Esophagus squamous epithelium (tissue), 4 donors: ENCODE results near the gene TBC1D17.

Source experiments
- POLR2A ChIP-seq, 4 donors: fragments of 450-650 bp; IDR thresholded peaks; one replicate each; pipeline ENCODE4 v1.6.1; 2017; ENCODE audit warnings: antibody characterized with exemption in 4 of 4, mild to moderate bottlenecking in 4 of 4, moderate library complexity in 3 of 4
- TF ChIP-seq, protein P1 (sequence below), 6 experiments: fragments of 450-650 bp in 4 of 6; fragments of 200-600 bp in 2 of 6; sonication (generic) in 2 of 6; IDR thresholded peaks; one replicate each; pipeline ENCODE4 v1.5.1; 2016 to 2019; ENCODE audit warnings: antibody characterized with exemption in 6 of 6, mild to moderate bottlenecking in 4 of 6, moderate library complexity in 4 of 6

- TF ChIP-seq POLR2A (IDR thresholded peaks at IDR 0.05), result no peak
- TF ChIP-seq, protein P1, sequence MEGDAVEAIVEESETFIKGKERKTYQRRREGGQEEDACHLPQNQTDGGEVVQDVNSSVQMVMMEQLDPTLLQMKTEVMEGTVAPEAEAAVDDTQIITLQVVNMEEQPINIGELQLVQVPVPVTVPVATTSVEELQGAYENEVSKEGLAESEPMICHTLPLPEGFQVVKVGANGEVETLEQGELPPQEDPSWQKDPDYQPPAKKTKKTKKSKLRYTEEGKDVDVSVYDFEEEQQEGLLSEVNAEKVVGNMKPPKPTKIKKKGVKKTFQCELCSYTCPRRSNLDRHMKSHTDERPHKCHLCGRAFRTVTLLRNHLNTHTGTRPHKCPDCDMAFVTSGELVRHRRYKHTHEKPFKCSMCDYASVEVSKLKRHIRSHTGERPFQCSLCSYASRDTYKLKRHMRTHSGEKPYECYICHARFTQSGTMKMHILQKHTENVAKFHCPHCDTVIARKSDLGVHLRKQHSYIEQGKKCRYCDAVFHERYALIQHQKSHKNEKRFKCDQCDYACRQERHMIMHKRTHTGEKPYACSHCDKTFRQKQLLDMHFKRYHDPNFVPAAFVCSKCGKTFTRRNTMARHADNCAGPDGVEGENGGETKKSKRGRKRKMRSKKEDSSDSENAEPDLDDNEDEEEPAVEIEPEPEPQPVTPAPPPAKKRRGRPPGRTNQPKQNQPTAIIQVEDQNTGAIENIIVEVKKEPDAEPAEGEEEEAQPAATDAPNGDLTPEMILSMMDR (IDR thresholded peaks at IDR 0.05), result no peak
Observed at GRCh38 chr19:49884109-49884508, 6.6 kb downstream of the TBC1D17 start.
